GM19035 (cell line): ENCODE measurements around the gene PTH1R.

Source experiments
- ATAC-seq: cut with Tn5 transposase; IDR thresholded peaks from one replicate; pipeline ENCODE4 v1.9.1; 2021; ENCODE audit not compliant: unreplicated experiment

The PTH1R gene

GRCh38 chr3:46849686-46850467, 27.6 kb upstream of the PTH1R start:
- ATAC-seq, result no peak

GRCh38 chr3:46850468-46850779, 27.1 kb upstream of the PTH1R start:
- ATAC-seq, result no peak

- ATAC-seq, result no peak
These were observed 25.9 kb upstream of the PTH1R start for GRCh38 chr3:46851364-46852333.

GRCh38 chr3:46852334-46852720, 25.2 kb upstream of the PTH1R start:
- no peak for ATAC-seq

- ATAC-seq, result no peak
These were observed 24.6 kb upstream of the PTH1R start for GRCh38 chr3:46852839-46853355.

- no peak for ATAC-seq
These were observed 23.8 kb upstream of the PTH1R start for GRCh38 chr3:46853441-46854415.

GRCh38 chr3:46854555-46854991, 22.9 kb upstream of the PTH1R start:
- ATAC-seq, result no peak

- ATAC-seq, result no peak
These were observed 20.7 kb upstream of the PTH1R start for GRCh38 chr3:46856576-46857471.

GRCh38 chr3:46857485-46858341, 19.8 kb upstream of the PTH1R start:
- no peak for ATAC-seq

- no peak for ATAC-seq
These were observed 19.1 kb upstream of the PTH1R start for GRCh38 chr3:46858456-46858855.

- ATAC-seq, result no peak
These were observed 18.4 kb upstream of the PTH1R start for GRCh38 chr3:46859001-46859710.

- ATAC-seq, result no peak
These were observed 17.3 kb upstream of the PTH1R start for GRCh38 chr3:46860017-46860809.

- no peak for ATAC-seq
These were observed 16.5 kb upstream of the PTH1R start for GRCh38 chr3:46860810-46861604.

GRCh38 chr3:46861605-46862368, 15.7 kb upstream of the PTH1R start:
- ATAC-seq, result no peak

- no peak for ATAC-seq
These were observed 15.0 kb upstream of the PTH1R start for GRCh38 chr3:46862369-46863025.
